K562 (cell line): ENCODE measurements around the gene RBM34. TPM values are rescaled to one million over a fixed set of nuclear protein-coding genes. Genes with fewer than 3 reads are reported as not detected.

ENCODE experiments used
- EZH2 ChIP-seq: IDR thresholded peaks from 2 replicates; pipeline ENCODE4 v1.6.1; 2012; ENCODE audit warnings: low read depth, mild to moderate bottlenecking, inconsistent platforms, low read length, borderline replicate concordance
- MGA ChIP-seq: fragments of 450-650 bp; IDR thresholded peaks from 2 replicates; pipeline ENCODE4 v1.6.1; 2016; ENCODE audit warnings: mild to moderate bottlenecking, moderate library complexity
- RBFOX2 ChIP-seq: fragments of 200-400 bp; formaldehyde crosslinking; IDR thresholded peaks from 2 replicates; pipeline ENCODE4 v1.6.1; 2017; ENCODE audit warnings: low read depth, mild to moderate bottlenecking, low read length, moderate library complexity
- SMC3 ChIP-seq: conservative IDR thresholded peaks from 2 replicates; pipeline ENCODE4 v1.6.1; 2011; ENCODE audit warnings: low read depth, low read length, improper control_type of control experiment; ENCODE audit not compliant: insufficient read depth
- ZNF76 ChIP-seq: fragments of 250-450 bp; sonication (Bioruptor Pico); IDR thresholded peaks from 2 replicates; pipeline ENCODE4 v1.4.0; 2020; ENCODE audit warnings: mild to moderate bottlenecking, moderate library complexity, borderline replicate concordance
- polyA plus RNA-seq, 8 experiments: library from polyadenylated mRNA; depleted of rRNA in 4 of 8; stranded (reverse) in 5 of 8; unstranded in 3 of 8; fragments of >200 nt; fragmentation: Nextera tagmentation in 2 of 8; fragmentation: Illumina TruSeq in 1 of 8; extraction: Ambion mirVana in 2 of 8; extraction: Trizol in 1 of 8; gene quantifications; 2 replicates each; pipeline versions ENCODE4 v1.2.1 to v1.2.3, GENCODE V29; 2011 to 2014; ENCODE audit warnings: inconsistent platforms in 1 of 8, missing spikeins in 1 of 8
- total RNA-seq, 7 experiments: library from RNA; depleted of rRNA in 6 of 7; stranded (reverse); fragments of >200 nt in 6 of 7; fragmentation: Illumina TruSeq in 2 of 7; extraction: Trizol in 2 of 7; gene quantifications; 2 replicates each; pipeline versions ENCODE4 v1.2.1 to v1.2.3, GENCODE V29; 2011 to 2021; ENCODE audit warnings: low replicate concordance in 1 of 7
- TF ChIP-seq, protein P1 (sequence below), 2 experiments: fragments of 450-650 bp in 1 of 2; IDR thresholded peaks; 2 replicates each; pipeline ENCODE4 v1.6.1; 2011 to 2017; ENCODE audit warnings: low read depth in 2 of 2, antibody characterized with exemption in 1 of 2, borderline replicate concordance in 1 of 2, low read length in 1 of 2, mild to moderate bottlenecking in 1 of 2, mixed read lengths in 1 of 2; ENCODE audit not compliant: control insufficient read depth in 1 of 2
- TF ChIP-seq, protein P2 (sequence below): fragments of 250-450 bp; sonication (Bioruptor Pico); IDR thresholded peaks from 2 replicates; pipeline ENCODE4 v1.4.0; 2020; ENCODE audit warnings: mild to moderate bottlenecking, moderate library complexity, borderline replicate concordance

The RBM34 gene
- total and polyA plus RNA-seq, 9 of the 15 experiments (the other 6 are each of a cell fraction or from before 2014, with no cell fraction given), result 64.0 to 178 (median 124) TPM

DNA sequence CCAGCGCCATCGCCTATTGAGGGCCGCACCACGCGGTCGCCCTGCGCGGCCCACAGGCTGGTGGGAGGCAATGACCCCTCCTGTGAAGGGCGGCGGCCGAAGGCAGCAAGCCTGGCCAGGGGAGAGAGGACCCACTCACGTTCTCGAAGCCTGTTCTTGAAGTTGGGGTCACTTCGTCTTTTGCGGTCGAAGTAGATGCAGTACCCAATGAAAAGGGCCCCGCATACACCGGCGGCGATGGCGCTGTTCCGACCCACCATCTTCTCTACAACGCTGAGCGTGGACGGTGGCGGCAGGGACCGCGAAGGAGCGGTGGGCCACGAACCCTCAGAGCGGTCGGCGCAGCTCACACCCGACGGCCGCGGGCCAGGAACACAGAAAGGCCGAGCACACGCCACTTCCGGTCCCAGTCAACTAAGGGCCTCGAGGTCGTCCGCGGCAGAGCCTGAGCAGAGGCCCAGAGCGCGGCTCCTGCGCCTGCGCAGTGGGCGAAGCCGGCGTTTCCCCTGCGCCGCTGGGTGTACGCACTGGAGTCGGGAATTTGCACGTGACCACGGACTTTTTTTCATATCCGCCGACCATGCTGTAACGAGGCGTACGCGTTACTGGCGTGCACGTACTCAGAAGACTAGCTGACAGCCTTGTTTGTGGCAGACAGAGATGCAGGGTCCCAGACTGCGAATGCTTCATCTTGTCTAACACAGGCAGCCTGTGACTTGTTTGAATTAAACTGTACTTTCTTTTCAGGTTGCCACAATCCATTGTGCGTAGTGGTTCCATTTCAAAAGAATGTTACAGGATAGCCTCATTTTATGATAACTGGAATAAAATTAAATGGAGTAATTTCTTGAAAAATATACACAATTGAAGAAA, 32.4 kb downstream of the RBM34 start, which contains the start of gene TOMM20 (continued):
- TF ChIP-seq, protein P1, sequence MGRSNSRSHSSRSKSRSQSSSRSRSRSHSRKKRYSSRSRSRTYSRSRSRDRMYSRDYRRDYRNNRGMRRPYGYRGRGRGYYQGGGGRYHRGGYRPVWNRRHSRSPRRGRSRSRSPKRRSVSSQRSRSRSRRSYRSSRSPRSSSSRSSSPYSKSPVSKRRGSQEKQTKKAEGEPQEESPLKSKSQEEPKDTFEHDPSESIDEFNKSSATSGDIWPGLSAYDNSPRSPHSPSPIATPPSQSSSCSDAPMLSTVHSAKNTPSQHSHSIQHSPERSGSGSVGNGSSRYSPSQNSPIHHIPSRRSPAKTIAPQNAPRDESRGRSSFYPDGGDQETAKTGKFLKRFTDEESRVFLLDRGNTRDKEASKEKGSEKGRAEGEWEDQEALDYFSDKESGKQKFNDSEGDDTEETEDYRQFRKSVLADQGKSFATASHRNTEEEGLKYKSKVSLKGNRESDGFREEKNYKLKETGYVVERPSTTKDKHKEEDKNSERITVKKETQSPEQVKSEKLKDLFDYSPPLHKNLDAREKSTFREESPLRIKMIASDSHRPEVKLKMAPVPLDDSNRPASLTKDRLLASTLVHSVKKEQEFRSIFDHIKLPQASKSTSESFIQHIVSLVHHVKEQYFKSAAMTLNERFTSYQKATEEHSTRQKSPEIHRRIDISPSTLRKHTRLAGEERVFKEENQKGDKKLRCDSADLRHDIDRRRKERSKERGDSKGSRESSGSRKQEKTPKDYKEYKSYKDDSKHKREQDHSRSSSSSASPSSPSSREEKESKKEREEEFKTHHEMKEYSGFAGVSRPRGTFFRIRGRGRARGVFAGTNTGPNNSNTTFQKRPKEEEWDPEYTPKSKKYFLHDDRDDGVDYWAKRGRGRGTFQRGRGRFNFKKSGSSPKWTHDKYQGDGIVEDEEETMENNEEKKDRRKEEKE (IDR thresholded peaks at IDR 0.05; ENCODE audit: borderline replicate concordance in 1 of 2, control insufficient read depth in 1 of 2, low read depth in 2 of 2, low read length in 1 of 2), result 0 out of 4 replicates have a peak, but pooled peaks of 1 of the 2 experiments have one; percentile 81
- TF ChIP-seq SMC3 (no peak), RBFOX2 (peak; percentile 100), ZNF76 (CRISPR knock-in tag) (no peak), EZH2 (no peak), MGA (peak; percentile 98)
- TF ChIP-seq, protein P2, sequence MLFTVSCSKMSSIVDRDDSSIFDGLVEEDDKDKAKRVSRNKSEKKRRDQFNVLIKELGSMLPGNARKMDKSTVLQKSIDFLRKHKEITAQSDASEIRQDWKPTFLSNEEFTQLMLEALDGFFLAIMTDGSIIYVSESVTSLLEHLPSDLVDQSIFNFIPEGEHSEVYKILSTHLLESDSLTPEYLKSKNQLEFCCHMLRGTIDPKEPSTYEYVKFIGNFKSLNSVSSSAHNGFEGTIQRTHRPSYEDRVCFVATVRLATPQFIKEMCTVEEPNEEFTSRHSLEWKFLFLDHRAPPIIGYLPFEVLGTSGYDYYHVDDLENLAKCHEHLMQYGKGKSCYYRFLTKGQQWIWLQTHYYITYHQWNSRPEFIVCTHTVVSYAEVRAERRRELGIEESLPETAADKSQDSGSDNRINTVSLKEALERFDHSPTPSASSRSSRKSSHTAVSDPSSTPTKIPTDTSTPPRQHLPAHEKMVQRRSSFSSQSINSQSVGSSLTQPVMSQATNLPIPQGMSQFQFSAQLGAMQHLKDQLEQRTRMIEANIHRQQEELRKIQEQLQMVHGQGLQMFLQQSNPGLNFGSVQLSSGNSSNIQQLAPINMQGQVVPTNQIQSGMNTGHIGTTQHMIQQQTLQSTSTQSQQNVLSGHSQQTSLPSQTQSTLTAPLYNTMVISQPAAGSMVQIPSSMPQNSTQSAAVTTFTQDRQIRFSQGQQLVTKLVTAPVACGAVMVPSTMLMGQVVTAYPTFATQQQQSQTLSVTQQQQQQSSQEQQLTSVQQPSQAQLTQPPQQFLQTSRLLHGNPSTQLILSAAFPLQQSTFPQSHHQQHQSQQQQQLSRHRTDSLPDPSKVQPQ, result 0 out of 2 replicates have a peak, but pooled peaks have one; percentile 17
